SK-N-SH treated with all-trans-retinoic acid at 6 μM for 48 hours (cell line): ENCODE data around the gene PRR14L.

ENCODE experiments used
- ATAC-seq: fragments of 200-7000 bp; cut with Tn5 transposase; 3 replicates; pipeline ENCODE4 v1.9.1; 2020; ENCODE audit warnings: mild to moderate bottlenecking, moderate library complexity
- ESRRG ChIP-seq: fragments of 250-450 bp; sonication (Bioruptor Pico); IDR thresholded peaks from 2 replicates; pipeline ENCODE4 v1.6.1; 2021; ENCODE audit warnings: mild to moderate bottlenecking
- GLIS3 ChIP-seq: fragments of 250-450 bp; sonication (Bioruptor Pico); IDR thresholded peaks from 2 replicates; pipeline ENCODE4 v1.5.0; 2020; ENCODE audit warnings: mild to moderate bottlenecking, moderate library complexity
- ISL1 ChIP-seq: fragments of 250-450 bp; sonication (Bioruptor Pico); IDR thresholded peaks from 2 replicates; pipeline ENCODE4 v2.1.2; 2022; ENCODE audit warnings: mild to moderate bottlenecking, moderate library complexity
- SNAI2 ChIP-seq: fragments of 250-450 bp; sonication (Bioruptor Pico); IDR thresholded peaks from 2 replicates; pipeline ENCODE4 v1.5.0; 2020; ENCODE audit warnings: mild to moderate bottlenecking, moderate library complexity
- TCF4 ChIP-seq: fragments of 250-450 bp; sonication (Bioruptor Pico); IDR thresholded peaks from 2 replicates; pipeline ENCODE4 v1.8.0; 2021; ENCODE audit warnings: mild to moderate bottlenecking, moderate library complexity, borderline replicate concordance
- ZNF565 ChIP-seq: fragments of 450-650 bp; formaldehyde crosslinking; conservative IDR thresholded peaks from 2 replicates; pipeline ENCODE4 v1.5.0; 2020; ENCODE audit warnings: low read depth, mild to moderate bottlenecking, moderate library complexity
- ZNF8 ChIP-seq: fragments of 450-650 bp; formaldehyde crosslinking; IDR thresholded peaks from 2 replicates; pipeline ENCODE4 v1.5.0; 2020; ENCODE audit warnings: mild to moderate bottlenecking, moderate library complexity
- TF ChIP-seq, protein P1 (sequence below): fragments of 250-450 bp; sonication (Bioruptor Pico); IDR thresholded peaks from 2 replicates; pipeline ENCODE4 v1.5.0; 2020; ENCODE audit warnings: mild to moderate bottlenecking, moderate library complexity
- TF ChIP-seq, protein P2 (sequence below): fragments of 250-450 bp; sonication (Bioruptor Pico); IDR thresholded peaks from 2 replicates; pipeline ENCODE4 v1.8.0; 2021; ENCODE audit warnings: low read depth, mild to moderate bottlenecking, moderate library complexity, borderline replicate concordance

Gene PRR14L

DNA sequence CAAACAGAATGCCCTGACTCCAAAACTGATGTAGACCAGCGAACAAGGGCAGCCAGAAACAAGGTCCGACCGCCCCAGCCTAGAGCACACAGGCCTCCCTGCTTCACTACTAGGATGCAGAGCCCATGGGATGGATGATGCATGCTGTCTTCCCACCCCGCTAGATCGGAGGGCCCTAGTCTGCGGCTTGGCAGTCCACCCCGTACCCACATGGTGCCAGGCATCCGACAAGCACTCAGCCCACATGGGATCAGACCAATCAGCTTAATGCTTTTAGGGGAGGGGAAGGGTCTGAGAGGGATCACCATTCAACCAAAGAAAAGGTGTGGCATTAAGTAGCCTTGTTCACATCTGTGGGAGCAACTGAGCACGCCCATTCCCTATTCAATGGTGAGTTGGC is 118.5 kb downstream of the PRR14L start:
- no peak for TF ChIP-seq ZNF565 (CRISPR knock-in tag)
- no peak for TF ChIP-seq ZNF8 (CRISPR knock-in tag)
- TF ChIP-seq GLIS3 (CRISPR knock-in tag): no peak
- TF ChIP-seq SNAI2 (CRISPR knock-in tag): no peak
- TF ChIP-seq, protein P1, sequence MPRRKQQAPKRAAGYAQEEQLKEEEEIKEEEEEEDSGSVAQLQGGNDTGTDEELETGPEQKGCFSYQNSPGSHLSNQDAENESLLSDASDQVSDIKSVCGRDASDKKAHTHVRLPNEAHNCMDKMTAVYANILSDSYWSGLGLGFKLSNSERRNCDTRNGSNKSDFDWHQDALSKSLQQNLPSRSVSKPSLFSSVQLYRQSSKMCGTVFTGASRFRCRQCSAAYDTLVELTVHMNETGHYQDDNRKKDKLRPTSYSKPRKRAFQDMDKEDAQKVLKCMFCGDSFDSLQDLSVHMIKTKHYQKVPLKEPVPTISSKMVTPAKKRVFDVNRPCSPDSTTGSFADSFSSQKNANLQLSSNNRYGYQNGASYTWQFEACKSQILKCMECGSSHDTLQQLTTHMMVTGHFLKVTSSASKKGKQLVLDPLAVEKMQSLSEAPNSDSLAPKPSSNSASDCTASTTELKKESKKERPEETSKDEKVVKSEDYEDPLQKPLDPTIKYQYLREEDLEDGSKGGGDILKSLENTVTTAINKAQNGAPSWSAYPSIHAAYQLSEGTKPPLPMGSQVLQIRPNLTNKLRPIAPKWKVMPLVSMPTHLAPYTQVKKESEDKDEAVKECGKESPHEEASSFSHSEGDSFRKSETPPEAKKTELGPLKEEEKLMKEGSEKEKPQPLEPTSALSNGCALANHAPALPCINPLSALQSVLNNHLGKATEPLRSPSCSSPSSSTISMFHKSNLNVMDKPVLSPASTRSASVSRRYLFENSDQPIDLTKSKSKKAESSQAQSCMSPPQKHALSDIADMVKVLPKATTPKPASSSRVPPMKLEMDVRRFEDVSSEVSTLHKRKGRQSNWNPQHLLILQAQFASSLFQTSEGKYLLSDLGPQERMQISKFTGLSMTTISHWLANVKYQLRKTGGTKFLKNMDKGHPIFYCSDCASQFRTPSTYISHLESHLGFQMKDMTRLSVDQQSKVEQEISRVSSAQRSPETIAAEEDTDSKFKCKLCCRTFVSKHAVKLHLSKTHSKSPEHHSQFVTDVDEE (CRISPR knock-in tag): no peak
- TF ChIP-seq, protein P2, sequence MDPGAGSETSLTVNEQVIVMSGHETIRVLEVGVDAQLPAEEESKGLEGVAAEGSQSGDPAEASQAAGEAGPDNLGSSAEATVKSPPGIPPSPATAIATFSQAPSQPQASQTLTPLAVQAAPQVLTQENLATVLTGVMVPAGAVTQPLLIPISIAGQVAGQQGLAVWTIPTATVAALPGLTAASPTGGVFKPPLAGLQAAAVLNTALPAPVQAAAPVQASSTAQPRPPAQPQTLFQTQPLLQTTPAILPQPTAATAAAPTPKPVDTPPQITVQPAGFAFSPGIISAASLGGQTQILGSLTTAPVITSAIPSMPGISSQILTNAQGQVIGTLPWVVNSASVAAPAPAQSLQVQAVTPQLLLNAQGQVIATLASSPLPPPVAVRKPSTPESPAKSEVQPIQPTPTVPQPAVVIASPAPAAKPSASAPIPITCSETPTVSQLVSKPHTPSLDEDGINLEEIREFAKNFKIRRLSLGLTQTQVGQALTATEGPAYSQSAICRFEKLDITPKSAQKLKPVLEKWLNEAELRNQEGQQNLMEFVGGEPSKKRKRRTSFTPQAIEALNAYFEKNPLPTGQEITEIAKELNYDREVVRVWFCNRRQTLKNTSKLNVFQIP (CRISPR knock-in tag): no peak
- TF ChIP-seq ESRRG (CRISPR knock-in tag): no peak
- TF ChIP-seq ISL1 (CRISPR knock-in tag): no peak
- no peak for TF ChIP-seq TCF4 (CRISPR knock-in tag)
- ATAC-seq: no peak
